HepG2 (cell line): Measurements from ENCODE around the gene NGRN. TPM values are rescaled to one million over a fixed set of nuclear protein-coding genes. Genes with fewer than 3 reads are reported as not detected.

ENCODE experiments used
- AHR ChIP-seq: IDR thresholded peaks from 2 replicates; pipeline ENCODE4 v1.6.1; 2018; ENCODE audit warnings: missing genetic modification reagents, missing compliant biosample characterization
- BRCA1 ChIP-seq: sonication (generic); formaldehyde crosslinking; IDR thresholded peaks from 2 replicates; pipeline ENCODE4 v1.4.0; 2020; ENCODE audit warnings: missing genetic modification reagents
- DNMT1 ChIP-seq: sonication (generic); formaldehyde crosslinking; IDR thresholded peaks from 2 replicates; pipeline ENCODE4 v1.5.1; 2020; ENCODE audit warnings: mild to moderate bottlenecking, missing genetic modification reagents
- HMG20A ChIP-seq: IDR thresholded peaks from 2 replicates; pipeline ENCODE4 v1.6.1; 2016; ENCODE audit warnings: borderline replicate concordance
- ISX ChIP-seq: sonication (generic); formaldehyde crosslinking; conservative IDR thresholded peaks from 2 replicates; pipeline ENCODE4 v1.5.0; 2020; ENCODE audit warnings: missing genetic modification reagents
- JUNB ChIP-seq: sonication (generic); formaldehyde crosslinking; IDR thresholded peaks from 2 replicates; pipeline ENCODE4 v1.8.0; 2022; ENCODE audit warnings: missing genetic modification reagents, mild to moderate bottlenecking, borderline replicate concordance
- KDM1A ChIP-seq: IDR thresholded peaks from 2 replicates; pipeline ENCODE4 v1.6.1; 2016; ENCODE audit warnings: missing compliant biosample characterization
- ONECUT2 ChIP-seq: sonication (generic); formaldehyde crosslinking; IDR thresholded peaks from 2 replicates; pipeline ENCODE4 v1.4.0; 2020; ENCODE audit warnings: missing genetic modification reagents
- PAX8 ChIP-seq: sonication (generic); formaldehyde crosslinking; IDR thresholded peaks from 2 replicates; pipeline ENCODE4 v1.8.0; 2022; ENCODE audit warnings: mild to moderate bottlenecking, missing genetic modification reagents, borderline replicate concordance
- SMAD1 ChIP-seq: sonication (generic); formaldehyde crosslinking; IDR thresholded peaks from 2 replicates; pipeline ENCODE4 v1.4.0; 2020; ENCODE audit warnings: missing genetic modification reagents, low read depth, mild to moderate bottlenecking, borderline replicate concordance
- SRF ChIP-seq: IDR thresholded peaks from 2 replicates; pipeline ENCODE4 v1.6.1; 2011; ENCODE audit warnings: mild to moderate bottlenecking, low read depth, low read length, moderate library complexity
- THAP11 ChIP-seq: IDR thresholded peaks from 2 replicates; pipeline ENCODE4 v1.6.1; 2016; ENCODE audit warnings: missing biosample characterization, missing genetic modification reagents
- XBP1 ChIP-seq: sonication (generic); formaldehyde crosslinking; IDR thresholded peaks from 2 replicates; pipeline ENCODE4 v1.5.0; 2020; ENCODE audit warnings: missing genetic modification reagents
- ZBTB21 ChIP-seq: sonication (generic); formaldehyde crosslinking; IDR thresholded peaks from 2 replicates; pipeline ENCODE4 v1.4.0; 2020; ENCODE audit warnings: missing genetic modification reagents
- ZFP37 ChIP-seq: sonication (generic); formaldehyde crosslinking; IDR thresholded peaks from 2 replicates; pipeline ENCODE4 v1.4.0; 2020; ENCODE audit warnings: missing genetic modification reagents, borderline replicate concordance
- ZNF10 ChIP-seq: sonication (generic); formaldehyde crosslinking; IDR thresholded peaks from 2 replicates; pipeline ENCODE4 v1.4.0; 2020; ENCODE audit warnings: mild to moderate bottlenecking, low read depth, missing genetic modification reagents, borderline replicate concordance
- ZNF263 ChIP-seq: sonication (generic); formaldehyde crosslinking; IDR thresholded peaks from 2 replicates; pipeline ENCODE4 v1.4.0; 2020; ENCODE audit warnings: missing genetic modification reagents
- ZNF296 ChIP-seq: sonication (generic); formaldehyde crosslinking; conservative IDR thresholded peaks from 2 replicates; pipeline ENCODE4 v1.5.0; 2020; ENCODE audit warnings: mild to moderate bottlenecking, missing genetic modification reagents
- ZNF501 ChIP-seq: sonication (generic); formaldehyde crosslinking; IDR thresholded peaks from 2 replicates; pipeline ENCODE4 v1.5.1; 2020; ENCODE audit warnings: mild to moderate bottlenecking, moderate library complexity, missing genetic modification reagents
- ZNF703 ChIP-seq: sonication (generic); formaldehyde crosslinking; IDR thresholded peaks from 2 replicates; pipeline ENCODE4 v1.5.1; 2020; ENCODE audit warnings: missing genetic modification reagents, mild to moderate bottlenecking, moderate library complexity, borderline replicate concordance
- ZNF780A ChIP-seq: sonication (generic); formaldehyde crosslinking; IDR thresholded peaks from 2 replicates; pipeline ENCODE4 v1.8.0; 2022; ENCODE audit warnings: mild to moderate bottlenecking, missing genetic modification reagents, moderate library complexity
- ZSCAN12 ChIP-seq: sonication (generic); formaldehyde crosslinking; IDR thresholded peaks from 2 replicates; pipeline ENCODE4 v1.9.0; 2021; ENCODE audit warnings: mild to moderate bottlenecking, missing genetic modification reagents
- polyA plus RNA-seq, 8 experiments: library from polyadenylated mRNA; depleted of rRNA in 3 of 8; stranded (reverse) in 7 of 8; unstranded in 1 of 8; fragments of >200 nt; fragmentation: Illumina TruSeq in 4 of 8; extraction: Trizol in 4 of 8; gene quantifications; 2 replicates each; pipeline versions ENCODE4 v1.2.1 to v1.2.3, GENCODE V29; 2011 to 2016; ENCODE audit warnings: low read depth in 4 of 8, missing spikeins in 1 of 8, mixed read lengths in 1 of 8; ENCODE audit not compliant: insufficient read depth in 1 of 8
- total RNA-seq, 5 experiments: library from RNA; depleted of rRNA; stranded (reverse); fragments of >200 nt; fragmentation: Illumina TruSeq; extraction: Trizol; gene quantifications; 2 replicates each; pipeline ENCODE4 v1.2.3, GENCODE V29; 2016; ENCODE audit warnings: low read depth in 1 of 5
- TF ChIP-seq, protein P1 (sequence below): sonication (generic); formaldehyde crosslinking; conservative IDR thresholded peaks from 2 replicates; pipeline ENCODE4 v1.8.0; 2022; ENCODE audit warnings: low read depth, missing genetic modification reagents
- TF ChIP-seq, protein P2 (sequence below), 2 experiments: sonication (generic) in 1 of 2; formaldehyde crosslinking in 1 of 2; IDR thresholded peaks; 2 replicates each; pipeline versions ENCODE4 v1.5.1 to v1.6.1; 2011 to 2020; ENCODE audit warnings: borderline replicate concordance in 1 of 2, low read depth in 1 of 2, low read length in 1 of 2, mild to moderate bottlenecking in 1 of 2, missing genetic modification reagents in 1 of 2, moderate library complexity in 1 of 2
- TF ChIP-seq, protein P3 (sequence below): sonication (generic); formaldehyde crosslinking; IDR thresholded peaks from 2 replicates; pipeline ENCODE4; 2020; ENCODE audit warnings: missing genetic modification reagents, mild to moderate bottlenecking, borderline replicate concordance

NGRN gene
- total and polyA plus RNA-seq, 2 of the 13 experiments (the other 11 are each of a cell fraction or from before 2014, with no cell fraction given): 39.8 to 63.7 TPM

DNA sequence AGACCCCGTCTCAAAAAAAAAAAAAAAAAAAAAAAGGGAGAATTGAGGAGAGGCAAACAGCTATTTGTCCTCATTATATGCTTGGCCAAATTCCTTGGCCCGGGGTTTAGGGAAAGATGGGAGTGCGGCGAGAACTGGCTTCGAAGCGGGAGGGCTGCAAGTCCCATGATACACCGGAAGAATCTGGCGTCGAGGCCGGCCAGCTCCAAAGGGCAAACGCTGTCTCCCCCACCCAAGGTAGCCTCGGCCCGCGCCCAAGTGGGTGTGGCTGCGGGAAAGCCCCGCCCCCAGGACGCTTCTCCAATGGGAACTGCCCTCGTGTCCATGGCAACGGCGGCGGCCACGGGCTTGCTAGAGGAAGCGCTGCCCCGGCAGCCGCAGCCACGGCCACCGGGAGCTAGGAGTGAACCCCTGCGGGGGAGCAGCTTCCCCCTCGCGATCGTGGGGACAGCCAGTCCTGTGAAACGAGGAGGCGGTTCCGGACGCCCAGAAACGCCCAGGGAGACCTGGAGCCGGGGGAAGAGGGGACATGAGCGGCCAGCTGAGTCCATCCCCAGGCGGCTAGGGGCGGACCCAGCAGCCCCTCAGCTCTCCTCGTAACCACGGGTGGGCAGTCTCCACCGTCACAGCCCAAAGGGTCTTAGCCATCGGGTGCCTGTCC, 16.1 kb upstream of the NGRN start, which contains the start of gene TTLL13 (continued):
- TF ChIP-seq, protein P1, sequence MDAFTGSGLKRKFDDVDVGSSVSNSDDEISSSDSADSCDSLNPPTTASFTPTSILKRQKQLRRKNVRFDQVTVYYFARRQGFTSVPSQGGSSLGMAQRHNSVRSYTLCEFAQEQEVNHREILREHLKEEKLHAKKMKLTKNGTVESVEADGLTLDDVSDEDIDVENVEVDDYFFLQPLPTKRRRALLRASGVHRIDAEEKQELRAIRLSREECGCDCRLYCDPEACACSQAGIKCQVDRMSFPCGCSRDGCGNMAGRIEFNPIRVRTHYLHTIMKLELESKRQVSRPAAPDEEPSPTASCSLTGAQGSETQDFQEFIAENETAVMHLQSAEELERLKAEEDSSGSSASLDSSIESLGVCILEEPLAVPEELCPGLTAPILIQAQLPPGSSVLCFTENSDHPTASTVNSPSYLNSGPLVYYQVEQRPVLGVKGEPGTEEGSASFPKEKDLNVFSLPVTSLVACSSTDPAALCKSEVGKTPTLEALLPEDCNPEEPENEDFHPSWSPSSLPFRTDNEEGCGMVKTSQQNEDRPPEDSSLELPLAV: no peak
- no peak for TF ChIP-seq ZFP37 (CRISPR knock-in tag)
- TF ChIP-seq SRF: no peak
- TF ChIP-seq ISX: no peak
- TF ChIP-seq JUNB (CRISPR knock-in tag): no peak
- peak; percentile 46; the same call in 1 of the 2 replicates for TF ChIP-seq THAP11
- TF ChIP-seq BRCA1 (CRISPR knock-in tag): no peak; the same call in 1 of the 2 replicates
- TF ChIP-seq, protein P2, sequence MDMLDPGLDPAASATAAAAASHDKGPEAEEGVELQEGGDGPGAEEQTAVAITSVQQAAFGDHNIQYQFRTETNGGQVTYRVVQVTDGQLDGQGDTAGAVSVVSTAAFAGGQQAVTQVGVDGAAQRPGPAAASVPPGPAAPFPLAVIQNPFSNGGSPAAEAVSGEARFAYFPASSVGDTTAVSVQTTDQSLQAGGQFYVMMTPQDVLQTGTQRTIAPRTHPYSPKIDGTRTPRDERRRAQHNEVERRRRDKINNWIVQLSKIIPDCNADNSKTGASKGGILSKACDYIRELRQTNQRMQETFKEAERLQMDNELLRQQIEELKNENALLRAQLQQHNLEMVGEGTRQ (IDR thresholded peaks at IDR 0.05; ENCODE audit: low read depth, low read length): no peak
- TF ChIP-seq, protein P2 (CRISPR knock-in tag; IDR thresholded peaks at IDR 0.05; ENCODE audit: borderline replicate concordance): no peak
- TF ChIP-seq ZNF501: peak; percentile 72; the same call in 1 of the 2 replicates
- no peak for TF ChIP-seq ZNF780A (CRISPR knock-in tag)
- TF ChIP-seq XBP1 (CRISPR knock-in tag): no peak
- TF ChIP-seq HMG20A: no peak
- TF ChIP-seq DNMT1 (CRISPR knock-in tag): no peak
- TF ChIP-seq PAX8 (CRISPR knock-in tag): no peak
- no peak for TF ChIP-seq SMAD1 (CRISPR knock-in tag)
- TF ChIP-seq ZNF703: no peak
- TF ChIP-seq ZSCAN12: no peak
- no peak for TF ChIP-seq AHR (CRISPR knock-in tag)
- TF ChIP-seq KDM1A (CRISPR knock-in tag): no peak
- no peak for TF ChIP-seq ZNF296
- no peak for TF ChIP-seq ZNF10 (CRISPR knock-in tag)
- TF ChIP-seq, protein P3, sequence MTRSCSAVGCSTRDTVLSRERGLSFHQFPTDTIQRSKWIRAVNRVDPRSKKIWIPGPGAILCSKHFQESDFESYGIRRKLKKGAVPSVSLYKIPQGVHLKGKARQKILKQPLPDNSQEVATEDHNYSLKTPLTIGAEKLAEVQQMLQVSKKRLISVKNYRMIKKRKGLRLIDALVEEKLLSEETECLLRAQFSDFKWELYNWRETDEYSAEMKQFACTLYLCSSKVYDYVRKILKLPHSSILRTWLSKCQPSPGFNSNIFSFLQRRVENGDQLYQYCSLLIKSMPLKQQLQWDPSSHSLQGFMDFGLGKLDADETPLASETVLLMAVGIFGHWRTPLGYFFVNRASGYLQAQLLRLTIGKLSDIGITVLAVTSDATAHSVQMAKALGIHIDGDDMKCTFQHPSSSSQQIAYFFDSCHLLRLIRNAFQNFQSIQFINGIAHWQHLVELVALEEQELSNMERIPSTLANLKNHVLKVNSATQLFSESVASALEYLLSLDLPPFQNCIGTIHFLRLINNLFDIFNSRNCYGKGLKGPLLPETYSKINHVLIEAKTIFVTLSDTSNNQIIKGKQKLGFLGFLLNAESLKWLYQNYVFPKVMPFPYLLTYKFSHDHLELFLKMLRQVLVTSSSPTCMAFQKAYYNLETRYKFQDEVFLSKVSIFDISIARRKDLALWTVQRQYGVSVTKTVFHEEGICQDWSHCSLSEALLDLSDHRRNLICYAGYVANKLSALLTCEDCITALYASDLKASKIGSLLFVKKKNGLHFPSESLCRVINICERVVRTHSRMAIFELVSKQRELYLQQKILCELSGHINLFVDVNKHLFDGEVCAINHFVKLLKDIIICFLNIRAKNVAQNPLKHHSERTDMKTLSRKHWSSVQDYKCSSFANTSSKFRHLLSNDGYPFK (CRISPR knock-in tag): peak; percentile 69; the same call in 1 of the 2 replicates
- TF ChIP-seq ONECUT2 (CRISPR knock-in tag): no peak
- no peak for TF ChIP-seq ZBTB21 (CRISPR knock-in tag)
- TF ChIP-seq ZNF263 (CRISPR knock-in tag): no peak
